Transverse colon (tissue), 4 donors: Measurements from ENCODE around the gene MCC. TPM values are rescaled to one million over a fixed set of nuclear protein-coding genes. Genes with fewer than 3 reads are reported as not detected.

ENCODE experiments used
- DNase-seq: peaks from one replicate; pipeline ENCODE4 v3.0.0-alpha.2; 2019
- H3K27ac ChIP-seq, 4 donors: fragments of 200-600 bp; sonication (generic); 2 replicates each; pipeline ENCODE4 v1.5.1; 2016 to 2018; ENCODE audit warnings: inconsistent platforms in 4 of 4
- H3K27me3 ChIP-seq: fragments of 200-600 bp; sonication (generic); 2 replicates; pipeline ENCODE4 v1.5.1; 2017; ENCODE audit warnings: inconsistent platforms
- H3K36me3 ChIP-seq, 4 donors: fragments of 200-600 bp; sonication (generic); 2 replicates each; pipeline ENCODE4 v1.5.1; 2017 to 2019; ENCODE audit warnings: inconsistent platforms in 4 of 4
- H3K4me1 ChIP-seq, 4 donors: fragments of 200-600 bp; sonication (generic); 2 replicates each; pipeline ENCODE4 v1.5.1; 2017 to 2020; ENCODE audit warnings: inconsistent platforms in 4 of 4
- H3K4me3 ChIP-seq, 4 donors: fragments of 200-600 bp; sonication (generic); 1 replicate in 1 of 4; 2 replicates in 3 of 4; pipeline versions ENCODE4 v1.5.1 to v1.6.1; 2017 to 2019; ENCODE audit warnings: inconsistent platforms in 4 of 4
- H3K9me3 ChIP-seq, 2 donors: fragments of 200-600 bp; sonication (generic); 2 replicates each; pipeline ENCODE4 v1.5.1; 2017 to 2019; ENCODE audit warnings: inconsistent platforms in 2 of 2
- CTCF ChIP-seq, 5 experiments: fragments of 200-600 bp in 3 of 5; fragments of 450-650 bp in 2 of 5; sonication (generic) in 3 of 5; IDR thresholded peaks; 1 replicate in 2 of 5; 2 replicates in 3 of 5; pipeline ENCODE4 v1.5.1; 2016 to 2017; ENCODE audit warnings: antibody characterized with exemption in 5 of 5, inconsistent platforms in 3 of 5, mild to moderate bottlenecking in 2 of 5, moderate library complexity in 1 of 5
- EP300 ChIP-seq: sonication (generic); formaldehyde crosslinking; IDR thresholded peaks from one replicate; pipeline ENCODE4 v1.6.1; 2017; ENCODE audit warnings: antibody characterized with exemption, low read depth
- POLR2A ChIP-seq: fragments of 450-650 bp; IDR thresholded peaks from one replicate; pipeline ENCODE4 v1.6.1; 2016; ENCODE audit warnings: antibody characterized with exemption, mild to moderate bottlenecking, moderate library complexity
- POLR2AphosphoS5 ChIP-seq, 3 donors: sonication (generic); formaldehyde crosslinking; IDR thresholded peaks; one replicate each; pipeline ENCODE4 v1.6.1; 2016; ENCODE audit warnings: antibody characterized with exemption in 3 of 3
- WGBS, 2 donors: methylation state at CpG; one replicate each; pipeline ENCODE4 v1.1.5; 2018; ENCODE audit warnings: low coverage in 1 of 2; 5-methylcytosine and 5-hydroxymethylcytosine counted together
- in situ Hi-C, 4 donors: fragments of 200-750 bp; cut with MboI; loops; one replicate each; pipeline versions ENCODE4 v1.15.0 to v1.15.1; 2017; ENCODE audit warnings: low sequenced_read_pairs in 3 of 4, low pct_ligation_motif_present in 1 of 4, low pct_unique_long_range_greater_than_20kb in 1 of 4
- intact Hi-C: fragments of 100-400 bp; cut with DNase I; formaldehyde crosslinking; loops from one replicate; pipeline ENCODE4 v1.15.1; 2023; ENCODE audit warnings: low total_unique reads
- total RNA-seq, 4 donors: library from RNA; depleted of rRNA; stranded (reverse); fragments of >200 nt; gene quantifications; one replicate each; pipeline ENCODE4 v1.1.0, GENCODE V29; 2016

The MCC gene
- total RNA-seq, 4 donors from 2014 or later: 2.6 to 28.4 (median 16.4) TPM

GRCh38 chr5:113379936-113380806 is 108.1 kb downstream of the MCC start:
- intact Hi-C loops: loop anchor here (10.0 kb wide), 1 partner anchor 135 kb away; the partner anchor contains the start of gene YTHDC2
- Histone ChIP-seq H3K27ac (no peak overlapping the region), H3K27me3 (no peaks in the 10 kb centered on the region), H3K4me1 (no peaks in the 10 kb centered on the region), H3K36me3 (no peaks in the 10 kb centered on the region), H3K4me3 (no peak overlapping the region), H3K9me3 (no peaks in the 10 kb centered on the region)
- in situ Hi-C loops: loop anchor here in 1 of 4 donors (10.0 to 25.0 kb wide), 2 partner anchors 125 to 232 kb away; no protein-coding TSS in a partner anchor
- no peak for DNase-seq
- 46 to 51% methylated on average over 7 of the region's 7 CpGs for WGBS, 2 donors
- no peak for TF ChIP-seq CTCF (IDR thresholded peaks at IDR 0.05)
- TF ChIP-seq POLR2AphosphoS5 (IDR thresholded peaks at IDR 0.05): no peak
- TF ChIP-seq EP300: no peak
- no peak for TF ChIP-seq POLR2A

- 8 to 13% methylated on average over 4 of the region's 4 CpGs for WGBS, 2 donors
- no peaks in the 10 kb centered on the region for H3K4me1 ChIP-seq
- TF ChIP-seq EP300 (no peak), CTCF (IDR thresholded peaks at IDR 0.05) (peak; percentile 57 to 72 (median 68)), POLR2AphosphoS5 (IDR thresholded peaks at IDR 0.05) (no peak)
- H3K4me3 ChIP-seq: no peak overlapping the region
- H3K9me3 ChIP-seq: no peaks in the 10 kb centered on the region
- H3K36me3 ChIP-seq: no peaks in the 10 kb centered on the region
- no peak overlapping the region for H3K27ac ChIP-seq
- no peaks in the 10 kb centered on the region for H3K27me3 ChIP-seq
- peak; percentile 63 for DNase-seq
- intact Hi-C loops (loop anchor here (10.0 kb wide), 1 partner anchor 136 kb away; the partner anchor contains the start of gene YTHDC2), in situ Hi-C loops (loop anchor here in 1 of 4 donors (10.0 to 25.0 kb wide), 2 partner anchors 126 to 233 kb away; no protein-coding TSS in a partner anchor)
Observed at GRCh38 chr5:113378959-113379541, 109.2 kb downstream of the MCC start.

GRCh38 chr5:113378514-113378913 is 109.7 kb downstream of the MCC start:
- Histone ChIP-seq H3K27me3 (no peaks in the 10 kb centered on the region), H3K4me1 (no peaks in the 10 kb centered on the region), H3K9me3 (no peaks in the 10 kb centered on the region), H3K36me3 (no peaks in the 10 kb centered on the region), H3K4me3 (no peak overlapping the region), H3K27ac (no peak overlapping the region)
- intact Hi-C loops: loop anchor here (10.0 kb wide), 1 partner anchor 136 kb away; the partner anchor contains the start of gene YTHDC2
- in situ Hi-C loops: loop anchor here in 1 of 4 donors (10.0 to 25.0 kb wide), 2 partner anchors 126 to 234 kb away; no protein-coding TSS in a partner anchor
- WGBS, 2 donors: 0 to 35% methylated on average over 1 to 2 of the region's 2 CpGs
- TF ChIP-seq POLR2A (no peak), CTCF (IDR thresholded peaks at IDR 0.05) (no peak), POLR2AphosphoS5 (IDR thresholded peaks at IDR 0.05) (no peak), EP300 (no peak)
- DNase-seq: no peak

- H3K9me3 ChIP-seq: no peaks in the 10 kb centered on the region
- no peak overlapping the region for H3K27ac ChIP-seq
- intact Hi-C loops (loop anchor here (10.0 kb wide), 1 partner anchor 137 kb away; the partner anchor contains the start of gene YTHDC2), in situ Hi-C loops (loop anchor here in 1 of 4 donors (10.0 to 25.0 kb wide), 2 partner anchors 127 to 234 kb away; no protein-coding TSS in a partner anchor)
- no peaks in the 10 kb centered on the region for H3K27me3 ChIP-seq
- no peak overlapping the region for H3K4me3 ChIP-seq
- DNase-seq: no peak
- no peaks in the 10 kb centered on the region for H3K36me3 ChIP-seq
- TF ChIP-seq POLR2AphosphoS5 (IDR thresholded peaks at IDR 0.05): no peak
- TF ChIP-seq CTCF (IDR thresholded peaks at IDR 0.05): no peak
- no peak for TF ChIP-seq EP300
- no peak for TF ChIP-seq POLR2A
- no peaks in the 10 kb centered on the region for H3K4me1 ChIP-seq
Observed at GRCh38 chr5:113378081-113378480, 110.2 kb downstream of the MCC start.
